NB4 (cell line): ENCODE results near the gene ZAR1.

Experiments
- DNase-seq: peaks from one replicate; pipeline ENCODE4 v3.0.0; 2010; ENCODE audit warnings: low read depth
- H3K4me3 ChIP-seq: one replicate; pipeline ENCODE4 v1.5.1; 2011; ENCODE audit warnings: mild to moderate bottlenecking, low read depth, low read length, moderate library complexity
- CTCF ChIP-seq: IDR thresholded peaks from one replicate; pipeline ENCODE4 v1.5.1; 2012; ENCODE audit warnings: low read depth, low read length
- MAX ChIP-seq: IDR thresholded peaks from 2 replicates; pipeline ENCODE4 v1.6.1; 2011; ENCODE audit warnings: low read depth, low read length
- MYC ChIP-seq: IDR thresholded peaks from 2 replicates; pipeline ENCODE4 v1.6.1; 2011; ENCODE audit warnings: low read depth, low read length
- POLR2A ChIP-seq: IDR thresholded peaks from 2 replicates; pipeline ENCODE4 v1.6.1; 2011; ENCODE audit warnings: mild to moderate bottlenecking; ENCODE audit not compliant: insufficient read length; ENCODE audit errors: extremely low read depth

ZAR1 gene

GRCh38 chr4:48504352-48504751, 14.3 kb downstream of the ZAR1 start:
- TF ChIP-seq MAX = no peak
- H3K4me3 ChIP-seq = no peak overlapping the region
- DNase-seq = no peak

- no peak for TF ChIP-seq POLR2A
- no peak for TF ChIP-seq CTCF
- TF ChIP-seq MYC = no peak
- no peak for TF ChIP-seq MAX
- H3K4me3 ChIP-seq = no peak overlapping the region
- DNase-seq = no peak
Observed at GRCh38 chr4:48506716-48507115, 16.7 kb downstream of the ZAR1 start.

- no peak overlapping the region for H3K4me3 ChIP-seq
- DNase-seq = no peak
- TF ChIP-seq POLR2A (no peak), MAX (no peak)
Observed at GRCh38 chr4:48509543-48509942, 19.5 kb downstream of the ZAR1 start.

- H3K4me3 ChIP-seq = no peak overlapping the region
- DNase-seq = no peak
- TF ChIP-seq POLR2A (no peak), MYC (no peak), CTCF (no peak), MAX (no peak)
Observed at GRCh38 chr4:48518143-48518542, 28.1 kb downstream of the ZAR1 start.

- no peak overlapping the region for H3K4me3 ChIP-seq
- TF ChIP-seq POLR2A = no peak
- no peak for DNase-seq
Observed at GRCh38 chr4:48526406-48526805, 36.4 kb downstream of the ZAR1 start.

GRCh38 chr4:48538358-48538757, 48.3 kb downstream of the ZAR1 start:
- TF ChIP-seq MAX = no peak
- no peak for TF ChIP-seq CTCF
- TF ChIP-seq POLR2A = no peak
- TF ChIP-seq MYC = no peak
- DNase-seq = no peak
- no peak overlapping the region for H3K4me3 ChIP-seq

- no peak overlapping the region for H3K4me3 ChIP-seq
- no peak for DNase-seq
- no peak for TF ChIP-seq POLR2A
- TF ChIP-seq CTCF = no peak
- TF ChIP-seq MAX = no peak
- no peak for TF ChIP-seq MYC
Observed at GRCh38 chr4:48539597-48539996, 49.5 kb downstream of the ZAR1 start.
